K562 (cell line): Measurements from ENCODE around the gene HOXC5. TPM values are rescaled to one million over a fixed set of nuclear protein-coding genes. Genes with fewer than 3 reads are reported as not detected.
A peak's percentile ranks its signal among the peaks of the same experiment; 100 is the strongest.

ENCODE experiments used
- ATAC-seq: fragments of 200-7000 bp; cut with Tn5 transposase; 3 replicates; pipeline ENCODE4 v1.9.1; 2020; ENCODE audit warnings: moderate library complexity
- BruUV-seq: library from RNA; stranded (reverse); fragments of 400-500 nt; replicated peaks from 2 replicates; lab custom pipeline; 2021; lab: Mats Ljungman, UMichigan
- CTCF ChIA-PET: fragments of 300-600 bp; formaldehyde crosslinking; extraction: SDS; loops from one replicate; lab custom pipeline; 2021; ENCODE audit warnings: low intra/inter-chr PET ratio; lab: Yijun Ruan, JAX
- POLR2A ChIA-PET: fragments of 300-600, 350-650 bp; sonication (Branson Sonifier 250); formaldehyde crosslinking; extraction: SDS; loops from one replicate; lab custom pipeline; 2021; ENCODE audit warnings: antibody characterized with exemption, inconsistent platforms; lab: Yijun Ruan, JAX
- DNase-seq, 4 experiments: peaks; one replicate each; pipeline versions ENCODE4 v3.0.0 to v3.0.0-alpha.2; 2011 to 2018; ENCODE audit warnings: low spot score in 3 of 4, mixed read lengths in 3 of 4; ENCODE audit errors: extremely low read depth in 1 of 4
- FAIRE-seq: peaks from 2 replicates; lab custom pipeline; 2011; peaks lifted over from hg19 to GRCh38; lab: Jason Lieb, UNC
- H2AFZ ChIP-seq: 2 replicates; pipeline ENCODE4 v1.6.0; 2011; ENCODE audit warnings: low read depth, low read length, control low read depth, inconsistent platforms
- H3K27ac ChIP-seq: fragments of 200-600 bp; 3 replicates; pipeline ENCODE4 v1.8.0; 2011; ENCODE audit warnings: low read depth, mild to moderate bottlenecking, control low read depth, inconsistent platforms, low read length, moderate library complexity, mixed read lengths; ENCODE audit errors: extremely low read depth
- H3K27me3 ChIP-seq, 2 experiments: fragments of 300-600 bp in 1 of 2; 2 replicates in 1 of 2; 3 replicates in 1 of 2; pipeline versions ENCODE4 v1.6.0 to v1.8.0; 2011; ENCODE audit warnings: inconsistent platforms in 2 of 2, low read length in 2 of 2, mild to moderate bottlenecking in 1 of 2, mixed read lengths in 1 of 2, moderate library complexity in 1 of 2; ENCODE audit not compliant: control insufficient read depth in 2 of 2, insufficient read depth in 2 of 2
- H3K36me3 ChIP-seq: fragments of 300-600 bp; 3 replicates; pipeline ENCODE4 v1.8.0; 2011; ENCODE audit warnings: mild to moderate bottlenecking, low read length, inconsistent platforms; ENCODE audit not compliant: control insufficient read depth, insufficient read depth
- H3K4me1 ChIP-seq, 2 experiments: fragments of 200-600 bp in 1 of 2; replicated peaks in 1 of 2; 2 replicates in 1 of 2; 3 replicates in 1 of 2; pipeline versions ENCODE4 v1.5.1 to v1.8.0; 2011; ENCODE audit warnings: inconsistent platforms in 2 of 2, low read length in 2 of 2, mild to moderate bottlenecking in 1 of 2, mixed read lengths in 1 of 2, moderate library complexity in 1 of 2; ENCODE audit not compliant: control insufficient read depth in 2 of 2, insufficient read depth in 2 of 2
- H3K4me2 ChIP-seq: 2 replicates; pipeline ENCODE4 v1.6.1; 2011; ENCODE audit warnings: low read length, control low read depth, inconsistent platforms, mixed read lengths; ENCODE audit not compliant: insufficient read depth
- H3K4me3 ChIP-seq: fragments of 200-600 bp; sonication (generic), shearing (Covaris generic); 2 replicates; pipeline ENCODE4 v1.5.1; 2016; ENCODE audit warnings: control low read depth, inconsistent platforms
- H3K79me2 ChIP-seq: fragments of 200-600 bp; 3 replicates; pipeline ENCODE4 v1.8.0; 2011; ENCODE audit warnings: low read length, inconsistent platforms; ENCODE audit not compliant: control insufficient read depth, insufficient read depth
- H3K9ac ChIP-seq, 2 experiments: 2 replicates each; pipeline versions ENCODE4 v1.6.0 to v1.6.1; 2011; ENCODE audit warnings: low read depth in 2 of 2, low read length in 2 of 2, control low read depth in 1 of 2, inconsistent platforms in 1 of 2, mild to moderate bottlenecking in 1 of 2, mixed read lengths in 1 of 2; ENCODE audit not compliant: insufficient read depth in 1 of 2
- H3K9me1 ChIP-seq: one replicate; pipeline ENCODE4 v1.6.0; 2011; ENCODE audit warnings: inconsistent platforms, mild to moderate bottlenecking, low read length, moderate library complexity; ENCODE audit not compliant: control insufficient read depth, insufficient read depth
- H3K9me3 ChIP-seq: replicated peaks from 2 replicates; pipeline ENCODE4 v1.5.1; 2011; ENCODE audit warnings: low read depth, low read length, inconsistent platforms; ENCODE audit not compliant: control insufficient read depth, insufficient read depth
- H4K20me1 ChIP-seq: replicated peaks from 2 replicates; pipeline ENCODE4 v1.6.1; 2011; ENCODE audit warnings: low read length, inconsistent platforms, mixed read lengths; ENCODE audit not compliant: control insufficient read depth, insufficient read depth
- CTCF ChIP-seq, 3 experiments: IDR thresholded peaks in 2 of 3; conservative IDR thresholded peaks in 1 of 3; 2 replicates each; pipeline ENCODE4 v1.5.1; 2011 to 2012; ENCODE audit warnings: low read length in 3 of 3, mild to moderate bottlenecking in 3 of 3, control low read depth in 2 of 3, improper control_type of control experiment in 1 of 3, inconsistent platforms in 1 of 3, low read depth in 1 of 3, mixed read lengths in 1 of 3, moderate library complexity in 1 of 3; ENCODE audit not compliant: insufficient read depth in 2 of 3
- WGBS: fragments of 100-300 bp; shearing (Covaris generic); methylation state at CpG from one replicate; pipeline ENCODE4 v1.1.6; 2016; ENCODE audit warnings: low coverage, mixed read lengths; ENCODE audit not compliant: insufficient coverage; ENCODE audit errors: missing lambda C conversion rate; 5-methylcytosine and 5-hydroxymethylcytosine counted together
- in situ Hi-C: fragments of 300-500 bp; cut with MboI; formaldehyde crosslinking; loops from 4 replicates; pipeline ENCODE4 v1.15.0; 2018; ENCODE audit warnings: inconsistent platforms, mixed read lengths
- intact Hi-C: fragments of 100-400 bp; cut with micrococcal nuclease; formaldehyde crosslinking; loops from 2 replicates; pipeline ENCODE4 v1.14.2; 2022
- polyA plus RNA-seq, 8 experiments: library from polyadenylated mRNA; depleted of rRNA in 4 of 8; stranded (reverse) in 5 of 8; unstranded in 3 of 8; fragments of >200 nt; fragmentation: Nextera tagmentation in 2 of 8; fragmentation: Illumina TruSeq in 1 of 8; extraction: Ambion mirVana in 2 of 8; extraction: Trizol in 1 of 8; gene quantifications; 2 replicates each; pipeline versions ENCODE4 v1.2.1 to v1.2.3, GENCODE V29; 2011 to 2014; ENCODE audit warnings: inconsistent platforms in 1 of 8, missing spikeins in 1 of 8
- total RNA-seq, 7 experiments: library from RNA; depleted of rRNA in 6 of 7; stranded (reverse); fragments of >200 nt in 6 of 7; fragmentation: Illumina TruSeq in 2 of 7; extraction: Trizol in 2 of 7; gene quantifications; 2 replicates each; pipeline versions ENCODE4 v1.2.1 to v1.2.3, GENCODE V29; 2011 to 2021; ENCODE audit warnings: low replicate concordance in 1 of 7
- TF ChIP-seq, protein P1 (sequence below): fragments of 450-650 bp; formaldehyde crosslinking; IDR thresholded peaks from 2 replicates; pipeline ENCODE4 v1.4.0; 2020; ENCODE audit warnings: mild to moderate bottlenecking, moderate library complexity

The HOXC5 gene
- total and polyA plus RNA-seq, 9 of the 15 experiments (the other 6 are each of a cell fraction or from before 2014, with no cell fraction given): 0.10 to 0.44 (median 0.18) TPM; not detected in 4

DNA sequence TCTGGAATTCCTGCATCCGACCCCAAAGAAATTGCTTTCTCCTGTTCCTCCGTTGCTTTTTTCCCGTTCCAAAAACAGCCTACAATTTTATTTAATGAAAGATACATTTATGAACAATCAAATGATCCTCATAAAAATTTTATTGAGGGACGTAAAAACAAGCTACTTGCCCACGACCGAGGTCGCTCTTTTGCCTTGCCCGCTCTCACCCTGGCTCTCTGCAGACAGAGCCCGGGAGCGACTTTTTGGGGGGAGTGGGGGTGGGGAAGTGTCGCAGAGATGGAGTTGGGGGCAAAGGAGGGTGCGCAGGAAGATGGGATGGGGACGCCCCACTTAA is 34.0 kb upstream of the HOXC5 start:
- Histone ChIP-seq H3K79me2 (peaks cover 46% of the 10 kb centered on the region), H3K9me1 (no peaks in the 10 kb centered on the region), H3K4me3 (no peak overlapping the region), H3K27me3 (no peaks in the 10 kb centered on the region), H4K20me1 (no peaks in the 10 kb centered on the region), H2AFZ (no peak overlapping the region), H3K9ac (peak overlapping the region in 1 of 2 experiments; percentile 99; a peak in 1 of 4 replicates), H3K27ac (no peak overlapping the region), H3K4me2 (0 out of 2 replicates have a peak overlapping the region, but pooled peaks have one; percentile 95), H3K36me3 (no peaks in the 10 kb centered on the region), H3K4me1 (peaks cover 39 to 78% of the 10 kb centered on the region in 2 experiments), H3K9me3 (no peaks in the 10 kb centered on the region)
- in situ Hi-C loops: no loop called here
- ChIA-PET POLR2A (interaction anchor here (0.8 to 5.6 kb wide), 5 partner anchors 11 to 204 kb away, joined by 3 to 43 read pairs (median 4); partner anchors contain the start of gene HOXC12), CTCF (interaction anchor here (0.6 kb wide), 1 partner anchor 290 kb away, joined by 3 read pairs; no protein-coding TSS in a partner anchor)
- intact Hi-C loops: loop anchor here (1.0 kb wide), 1 partner anchor 189 kb away; the partner anchor contains the start of gene SMUG1
- WGBS: 68% methylated on average over 12 of the region's 13 CpGs
- TF ChIP-seq, protein P1, sequence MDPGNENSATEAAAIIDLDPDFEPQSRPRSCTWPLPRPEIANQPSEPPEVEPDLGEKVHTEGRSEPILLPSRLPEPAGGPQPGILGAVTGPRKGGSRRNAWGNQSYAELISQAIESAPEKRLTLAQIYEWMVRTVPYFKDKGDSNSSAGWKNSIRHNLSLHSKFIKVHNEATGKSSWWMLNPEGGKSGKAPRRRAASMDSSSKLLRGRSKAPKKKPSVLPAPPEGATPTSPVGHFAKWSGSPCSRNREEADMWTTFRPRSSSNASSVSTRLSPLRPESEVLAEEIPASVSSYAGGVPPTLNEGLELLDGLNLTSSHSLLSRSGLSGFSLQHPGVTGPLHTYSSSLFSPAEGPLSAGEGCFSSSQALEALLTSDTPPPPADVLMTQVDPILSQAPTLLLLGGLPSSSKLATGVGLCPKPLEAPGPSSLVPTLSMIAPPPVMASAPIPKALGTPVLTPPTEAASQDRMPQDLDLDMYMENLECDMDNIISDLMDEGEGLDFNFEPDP: no peak
- 0 out of 6 replicates have a peak, but pooled peaks of 1 of the 3 experiments have one; percentile 3 for TF ChIP-seq CTCF (IDR thresholded peaks at IDR 0.05 in 2 of 3, conservative IDR thresholded peaks at IDR 0.05 in 1 of 3; ENCODE audit: insufficient read depth in 2 of 3, low read depth in 1 of 3, low read length in 3 of 3)
- no peak for DNase-seq
- no peak for ATAC-seq
- FAIRE-seq: no peak
- BruUV-seq: no TSS peak
